PFSK-1 (cell line): ENCODE data around the gene MAZ.

Experiments
- POLR2AphosphoS5 ChIP-seq: IDR thresholded peaks from 2 replicates; pipeline ENCODE4 v1.6.1; 2012; ENCODE audit warnings: low read depth, mild to moderate bottlenecking, control low read depth, low read length, moderate library complexity
- REST ChIP-seq, 2 experiments: IDR thresholded peaks; 2 replicates each; pipeline versions ENCODE4 v1.6.1 to v1.8.0; 2011 to 2012; ENCODE audit warnings: low read depth in 2 of 2, low read length in 2 of 2, control low read depth in 1 of 2, inconsistent platforms in 1 of 2, mild to moderate bottlenecking in 1 of 2, moderate library complexity in 1 of 2; ENCODE audit not compliant: insufficient read depth in 1 of 2
- TAF1 ChIP-seq: IDR thresholded peaks from 2 replicates; pipeline ENCODE4 v1.6.1; 2012; ENCODE audit warnings: low read length, control low read depth, borderline replicate concordance; ENCODE audit not compliant: insufficient read depth

GRCh38 chr16:29806099-29806579, at the start of gene MAZ:
- TF ChIP-seq TAF1, result no peak
- TF ChIP-seq POLR2AphosphoS5, result no peak
- TF ChIP-seq REST (IDR thresholded peaks at IDR 0.05; ENCODE audit: insufficient read depth in 1 of 2, low read depth in 2 of 2, low read length in 2 of 2), result no peak
